Measurements from ENCODE around the gene RNF150.

DNA sequence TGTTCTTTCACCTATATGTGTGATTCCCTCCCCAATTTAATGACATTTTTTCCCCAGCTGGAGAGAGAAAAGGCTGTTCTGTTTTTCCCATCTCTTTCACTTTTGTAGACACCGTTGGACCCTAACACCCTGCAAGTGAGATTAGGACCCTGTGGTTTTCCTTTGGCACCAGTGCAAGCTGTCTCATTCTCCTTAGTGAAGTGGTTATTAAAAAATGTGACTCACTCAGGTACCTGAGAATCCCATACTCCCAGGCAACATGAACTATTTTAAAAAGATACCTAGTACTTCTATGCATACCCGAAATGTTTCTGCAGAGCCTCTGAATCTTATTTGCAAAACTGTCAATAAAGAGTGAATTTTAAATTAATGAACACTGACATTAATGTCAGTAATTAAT is 201.4 kb downstream of the RNF150 start:
- TF ChIP-seq CTCF (conservative IDR thresholded peaks at IDR 0.05; ENCODE audit: low read length) (no peak), EZH2phosphoT487 (IDR thresholded peaks at IDR 0.05; ENCODE audit: borderline replicate concordance) (no peak)
